Stimulated activated CD8-positive, alpha-beta memory T cell treated with anti-CD3 and anti-CD28 coated beads, Interleukin-12 subunit alpha, Interleukin-12 subunit beta, amount 100 ng/mL, for 24 hours (primary cell): Measurements from ENCODE around the gene FAF2.
A peak's percentile ranks its signal among the peaks of the same experiment; 100 is the strongest.
"Not testable (repeated sequence)": the region's sequence is repeated elsewhere in the genome, so short reads cannot be mapped to it uniquely, and the experiment has no call there.

Source experiments
- DNase-seq: peaks from one replicate; pipeline ENCODE4 v3.0.0-alpha.2; 2020; ENCODE audit errors: extremely low read depth

FAF2 gene, protein sequence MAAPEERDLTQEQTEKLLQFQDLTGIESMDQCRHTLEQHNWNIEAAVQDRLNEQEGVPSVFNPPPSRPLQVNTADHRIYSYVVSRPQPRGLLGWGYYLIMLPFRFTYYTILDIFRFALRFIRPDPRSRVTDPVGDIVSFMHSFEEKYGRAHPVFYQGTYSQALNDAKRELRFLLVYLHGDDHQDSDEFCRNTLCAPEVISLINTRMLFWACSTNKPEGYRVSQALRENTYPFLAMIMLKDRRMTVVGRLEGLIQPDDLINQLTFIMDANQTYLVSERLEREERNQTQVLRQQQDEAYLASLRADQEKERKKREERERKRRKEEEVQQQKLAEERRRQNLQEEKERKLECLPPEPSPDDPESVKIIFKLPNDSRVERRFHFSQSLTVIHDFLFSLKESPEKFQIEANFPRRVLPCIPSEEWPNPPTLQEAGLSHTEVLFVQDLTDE

GRCh38 chr5:176447978-176448608 lies at the start of gene FAF2:
Gene FAF2 (plus strand): TSS chr5:176448385. CDS start chr5:176448408, 23 bp downstream.
- DNase-seq = peak; percentile 85

- DNase-seq = no peak
Observed at GRCh38 chr5:176400382-176401156, 47.6 kb upstream of the FAF2 start.

- DNase-seq = no peak
Observed at GRCh38 chr5:176401281-176402205, 46.6 kb upstream of the FAF2 start.

DNA sequence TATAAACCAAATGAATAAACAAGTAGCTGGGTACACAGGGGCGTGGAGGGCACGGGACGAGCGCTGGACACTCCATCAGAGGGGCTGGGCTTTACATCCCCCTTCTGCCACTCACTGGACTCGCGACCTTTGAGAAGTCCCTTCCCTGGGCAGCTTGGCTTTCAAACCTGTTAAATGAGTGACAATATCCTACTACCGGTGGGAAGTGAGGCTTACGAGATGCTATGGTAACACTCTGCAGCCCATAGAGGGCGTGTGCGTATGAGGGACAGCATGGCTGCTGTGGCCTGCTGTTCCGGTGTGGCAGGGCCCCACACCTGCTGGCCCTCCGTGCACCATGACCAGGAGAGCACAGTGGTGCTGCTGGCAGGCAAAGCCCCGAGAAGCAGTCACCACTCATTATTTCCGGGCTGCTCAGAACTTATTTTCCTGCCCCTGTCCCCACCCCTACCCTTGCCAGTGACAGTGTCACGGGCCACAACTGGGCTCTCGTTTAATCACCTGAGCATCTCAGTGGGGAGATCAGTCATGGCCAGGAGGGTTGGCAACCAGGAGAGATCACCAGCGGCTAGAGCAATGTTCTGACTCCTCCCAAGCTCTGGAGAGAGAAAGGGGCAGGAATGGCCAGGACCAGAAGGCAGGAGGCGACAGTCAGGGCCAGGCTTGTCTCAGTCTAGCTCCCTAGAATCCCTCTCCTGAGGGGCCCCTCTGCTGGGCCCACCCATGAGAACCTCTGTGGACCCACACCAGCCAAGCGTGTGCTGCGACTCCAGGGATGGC lies 42.3 kb upstream of the FAF2 start:
- no peak for DNase-seq

- no peak for DNase-seq
Observed at GRCh38 chr5:176406436-176407052, 41.6 kb upstream of the FAF2 start.

GRCh38 chr5:176407456-176408251 lies 40.5 kb upstream of the FAF2 start:
- no peak for DNase-seq

- not testable (repeated sequence) for DNase-seq
Observed at GRCh38 chr5:176408252-176408573, 40.0 kb upstream of the FAF2 start.

DNA sequence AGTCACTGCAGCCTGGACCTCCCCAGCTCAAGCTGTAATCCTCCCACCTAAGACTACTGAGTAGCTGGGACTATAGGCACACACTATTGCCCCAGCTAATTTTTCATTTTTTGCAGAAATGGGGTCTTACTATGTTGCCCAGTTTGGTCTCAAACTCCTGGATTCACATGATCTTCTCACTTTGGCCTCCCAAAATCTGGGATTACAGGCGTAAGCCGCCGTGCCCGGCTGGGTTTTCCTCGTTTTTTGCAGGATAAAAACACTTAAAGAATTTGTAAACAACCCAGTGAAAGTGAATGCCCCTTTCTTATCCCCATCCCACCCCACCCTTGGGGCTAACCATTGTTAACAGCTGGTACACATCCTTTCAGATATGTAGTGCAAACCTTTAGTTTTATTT lies 39.6 kb upstream of the FAF2 start:
- DNase-seq = no peak

GRCh38 chr5:176409765-176410164 lies 38.4 kb upstream of the FAF2 start:
- no peak for DNase-seq

DNA sequence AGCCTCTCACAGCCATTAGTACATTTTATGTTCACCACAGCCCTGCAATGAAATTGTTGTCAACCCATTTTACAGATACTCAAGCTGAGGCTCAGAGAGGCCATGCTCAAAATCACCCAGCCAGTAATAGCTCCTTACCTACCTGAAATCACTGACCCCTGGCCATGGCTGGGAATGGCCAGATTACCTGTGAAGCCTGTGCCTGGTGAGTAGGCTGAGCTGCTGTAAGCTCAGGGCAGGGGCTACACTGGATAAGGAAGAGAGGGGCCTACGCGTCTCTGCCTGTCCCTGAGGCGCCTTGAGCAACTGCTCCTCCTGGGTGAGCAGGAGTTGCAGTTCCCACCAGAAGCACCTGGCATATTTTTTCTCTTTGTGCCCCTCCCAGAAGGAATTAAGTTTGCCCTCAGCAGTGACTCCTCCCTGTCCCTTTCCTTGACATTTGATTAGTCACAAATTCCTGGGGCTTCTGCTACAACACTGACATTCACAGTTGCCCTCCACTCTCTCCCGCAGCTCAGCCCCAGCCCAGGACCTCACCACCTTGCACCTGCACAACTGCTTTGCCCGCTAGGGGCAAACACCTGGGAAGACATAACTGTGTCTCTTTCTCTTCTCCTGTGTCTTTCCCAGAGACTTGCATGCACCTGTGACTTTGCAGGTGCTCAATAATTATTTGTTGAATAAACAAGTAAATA lies 37.6 kb upstream of the FAF2 start:
- no peak for DNase-seq

DNA sequence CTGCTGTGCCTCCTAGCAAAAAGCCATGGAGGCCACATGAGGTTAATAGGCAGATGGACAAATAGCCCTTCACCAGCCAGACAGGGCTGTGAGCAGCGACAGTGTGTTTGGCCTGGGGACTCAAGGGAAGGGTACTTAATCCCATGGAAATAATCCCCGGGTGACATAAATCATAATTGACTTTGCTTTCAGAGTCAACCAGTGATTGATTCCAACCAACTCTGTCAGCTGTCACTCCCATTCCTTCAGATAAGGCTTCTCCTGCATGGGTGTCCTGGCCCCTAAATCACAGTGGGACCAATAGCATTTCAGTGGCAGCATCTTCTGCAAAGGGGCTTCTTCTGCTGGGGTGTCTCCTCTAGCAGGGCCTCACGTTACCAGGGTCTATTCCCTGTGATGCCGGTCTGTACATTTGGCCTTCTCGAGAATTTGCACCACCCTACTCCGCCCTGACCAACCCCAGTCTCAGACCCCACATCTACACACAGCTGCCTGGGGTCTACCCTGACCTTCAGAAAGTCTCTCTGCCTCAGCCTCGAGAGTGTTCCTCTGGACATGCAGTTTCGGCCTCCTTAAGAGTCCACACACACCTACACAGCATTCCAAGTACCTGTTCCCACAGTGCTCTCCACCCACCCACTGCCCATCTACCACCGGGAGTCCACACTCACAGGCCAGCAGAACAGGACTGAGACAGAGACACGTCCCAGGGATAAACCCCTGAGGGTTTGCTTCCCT lies 35.5 kb upstream of the FAF2 start:
- no peak for DNase-seq

- no peak for DNase-seq
Observed at GRCh38 chr5:176413255-176413565, 35.0 kb upstream of the FAF2 start.

DNA sequence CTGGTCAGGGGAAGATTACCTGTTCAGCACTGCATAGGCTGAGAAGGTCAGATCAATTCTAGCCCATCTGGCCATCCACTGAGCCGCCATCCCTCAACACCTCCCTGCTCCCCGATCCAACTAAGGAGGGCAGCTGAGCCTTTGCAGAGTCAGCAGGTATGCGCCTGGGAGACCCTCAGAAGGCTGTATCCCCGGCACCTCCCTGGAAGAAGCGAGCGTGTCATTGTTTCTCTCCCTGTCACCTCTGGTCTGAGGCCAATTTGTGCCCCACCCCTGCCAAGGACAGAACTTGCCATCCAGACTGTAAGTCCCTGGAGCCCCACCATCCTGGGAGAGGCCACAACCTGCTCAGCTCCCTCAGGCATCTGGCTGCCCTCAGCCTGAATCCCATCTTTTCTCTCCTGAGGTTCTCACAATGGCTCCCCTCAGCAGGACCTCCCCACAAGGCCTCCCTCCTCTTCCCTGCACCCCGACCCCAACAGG lies 34.4 kb upstream of the FAF2 start:
- DNase-seq = no peak

DNA sequence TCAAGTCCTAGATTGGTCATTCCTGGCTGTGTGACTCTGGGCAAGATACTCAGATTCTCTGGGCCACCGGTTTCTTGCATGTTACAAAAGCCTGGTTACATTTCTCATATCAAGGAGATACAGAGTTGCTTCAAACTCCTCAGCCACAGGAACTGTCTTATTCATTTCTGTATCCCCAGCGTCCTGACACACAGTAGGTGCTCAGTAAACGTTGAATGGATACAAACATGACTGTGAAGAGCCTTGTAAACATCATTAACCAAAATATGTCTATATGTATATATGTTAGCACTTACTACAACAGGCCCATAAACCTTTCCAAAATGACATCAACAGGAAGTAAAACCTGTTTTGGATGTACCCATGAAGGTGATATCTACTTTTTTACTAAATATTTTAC lies 33.5 kb upstream of the FAF2 start:
- DNase-seq = no peak

- DNase-seq = no peak
Observed at GRCh38 chr5:176415240-176415951, 32.8 kb upstream of the FAF2 start.

DNA sequence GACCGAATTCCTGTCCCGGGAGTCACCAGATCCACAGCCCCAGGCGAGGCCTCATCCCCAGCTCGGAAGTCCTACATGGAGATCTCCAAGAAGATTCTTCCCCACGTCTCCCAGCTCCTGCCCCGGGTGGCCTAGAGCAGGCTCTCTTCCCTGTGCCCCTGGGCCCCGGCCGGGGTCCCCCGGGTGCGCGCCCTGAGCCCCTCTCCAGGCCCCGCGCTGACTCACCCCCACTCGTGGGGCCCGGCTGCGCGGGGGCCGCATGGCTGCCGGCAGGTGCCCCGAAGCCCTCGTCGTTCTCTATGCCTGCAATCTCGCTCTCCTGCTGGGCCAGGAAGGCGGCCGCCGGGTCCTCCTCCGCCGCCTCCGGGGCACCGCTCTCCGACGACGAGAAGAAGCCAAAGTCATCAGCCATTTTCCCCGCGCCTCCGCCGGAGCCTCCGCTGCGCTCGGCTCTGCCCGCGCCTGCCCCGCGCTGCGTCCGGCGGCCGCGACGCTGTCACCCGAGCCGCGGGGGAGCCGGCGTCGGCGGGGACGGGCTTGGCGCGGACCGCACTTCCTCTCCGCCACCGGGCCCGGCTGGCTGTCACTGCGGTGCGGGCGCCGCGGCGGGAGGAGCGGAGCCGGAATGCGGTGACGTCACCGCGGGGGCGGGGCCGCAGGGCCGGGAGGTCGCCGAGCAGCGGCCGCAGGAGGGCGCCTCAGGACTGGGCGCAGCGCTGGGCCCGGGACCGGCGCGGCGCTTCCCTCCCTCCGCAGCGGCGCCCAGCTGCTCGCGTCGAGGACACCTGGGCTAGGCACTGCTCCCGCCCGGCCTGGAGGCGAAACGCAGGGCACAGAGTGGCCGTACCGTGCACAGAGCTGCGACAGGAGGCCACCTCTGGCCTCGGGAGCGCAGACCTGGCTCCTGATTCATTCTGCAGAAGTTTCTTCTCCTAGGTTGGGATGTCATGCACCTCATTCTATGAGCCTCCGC lies 31.9 kb upstream of the FAF2 start, which contains the start of gene CLTB:
CLTB (minus strand) TSS at position 588 of the 973 bp plus-strand sequence; CDS start at position 412, 176 bp downstream.
- peak; percentile 65 for DNase-seq
